OCI-M2 (cell line): Measurements from ENCODE around the gene MAGEA11.
"Not testable (repeated sequence)": the region's sequence is repeated elsewhere in the genome, so short reads cannot be mapped to it uniquely, and the experiment has no call there.

ENCODE experiments used
- DNase-seq: peaks from one replicate; lab custom pipeline; 2025; ENCODE audit not compliant: unreplicated experiment; lab: John Stamatoyannopoulos, UW

The MAGEA11 gene, protein sequence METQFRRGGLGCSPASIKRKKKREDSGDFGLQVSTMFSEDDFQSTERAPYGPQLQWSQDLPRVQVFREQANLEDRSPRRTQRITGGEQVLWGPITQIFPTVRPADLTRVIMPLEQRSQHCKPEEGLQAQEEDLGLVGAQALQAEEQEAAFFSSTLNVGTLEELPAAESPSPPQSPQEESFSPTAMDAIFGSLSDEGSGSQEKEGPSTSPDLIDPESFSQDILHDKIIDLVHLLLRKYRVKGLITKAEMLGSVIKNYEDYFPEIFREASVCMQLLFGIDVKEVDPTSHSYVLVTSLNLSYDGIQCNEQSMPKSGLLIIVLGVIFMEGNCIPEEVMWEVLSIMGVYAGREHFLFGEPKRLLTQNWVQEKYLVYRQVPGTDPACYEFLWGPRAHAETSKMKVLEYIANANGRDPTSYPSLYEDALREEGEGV

DNA sequence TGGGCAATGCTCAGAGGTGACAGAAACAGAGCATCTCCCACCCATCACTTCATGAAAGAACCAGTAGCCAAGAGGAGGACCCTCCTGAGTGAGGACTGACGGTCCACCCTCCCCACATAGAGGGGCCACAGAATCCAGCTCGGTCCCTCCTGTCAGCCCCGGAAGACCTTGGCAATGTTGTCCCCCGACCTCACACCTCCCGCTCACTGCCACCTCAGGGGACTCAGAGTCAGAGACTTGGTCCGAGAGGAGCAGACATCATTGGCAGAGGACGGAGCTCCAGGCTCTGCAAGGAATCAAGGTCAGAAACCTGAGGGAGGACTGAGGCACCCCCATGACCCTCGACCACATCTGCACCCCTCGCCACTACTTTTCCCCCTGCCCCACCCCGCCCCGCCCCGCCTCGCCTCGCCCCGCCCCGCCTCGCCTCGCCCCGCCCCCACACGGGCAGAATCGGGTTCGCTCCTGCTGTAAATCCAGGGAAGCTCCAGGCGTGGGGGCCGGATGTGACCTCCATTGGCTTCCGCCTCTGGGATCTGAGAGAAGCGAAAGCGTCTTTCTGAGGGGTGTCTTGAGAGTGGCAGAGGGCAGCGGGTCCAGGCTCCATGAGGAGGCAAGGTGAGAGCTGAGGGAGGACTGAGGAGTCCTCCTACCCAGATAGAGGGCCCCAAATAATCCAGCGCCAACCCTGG is at the start of gene MAGEA11:
Gene MAGEA11 (plus strand): TSS at position 516 of the 692 bp plus-strand sequence. CDS start 1,100 bp downstream, outside the sequence.
- no peak for DNase-seq

DNA sequence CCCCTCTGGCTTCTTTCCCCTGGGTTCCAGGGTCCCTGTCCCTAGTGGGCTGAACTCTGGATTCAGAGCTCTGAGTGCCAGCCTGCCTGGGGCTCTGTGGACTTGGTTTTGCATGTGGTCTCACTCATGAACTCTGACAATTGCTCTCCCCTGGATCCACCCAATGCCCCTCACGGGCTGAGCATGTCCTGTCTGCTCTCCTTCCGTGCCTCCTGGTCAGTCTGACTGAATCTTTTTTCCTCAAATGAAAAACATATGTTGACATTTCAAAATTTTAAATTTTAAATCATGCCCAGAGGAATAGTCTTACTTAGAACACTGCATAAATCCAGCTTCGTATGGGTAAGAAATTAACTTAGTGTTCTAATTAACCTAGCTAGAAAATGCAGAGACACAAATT is 36.8 kb upstream of the MAGEA11 start:
- not testable (repeated sequence) for DNase-seq

DNA sequence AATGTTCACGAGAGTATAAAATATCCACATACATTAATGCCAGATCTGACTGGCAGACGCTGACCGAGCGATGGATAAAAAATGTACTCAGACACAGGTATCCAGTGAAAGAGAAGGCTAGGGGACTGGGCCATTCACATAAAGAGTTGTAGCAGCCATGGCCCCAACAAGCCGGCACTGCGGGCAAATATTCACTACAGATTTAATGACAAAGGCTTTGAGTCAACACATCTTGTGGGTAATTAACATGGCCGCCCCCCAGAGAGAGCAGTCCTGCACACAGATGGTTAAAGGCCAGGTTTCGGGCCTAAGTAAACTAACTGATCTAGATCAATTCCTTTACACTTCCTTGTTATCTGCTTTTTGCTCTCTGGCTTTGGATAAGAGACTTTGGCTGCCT is 36.3 kb upstream of the MAGEA11 start:
- DNase-seq, result not testable (repeated sequence)

DNA sequence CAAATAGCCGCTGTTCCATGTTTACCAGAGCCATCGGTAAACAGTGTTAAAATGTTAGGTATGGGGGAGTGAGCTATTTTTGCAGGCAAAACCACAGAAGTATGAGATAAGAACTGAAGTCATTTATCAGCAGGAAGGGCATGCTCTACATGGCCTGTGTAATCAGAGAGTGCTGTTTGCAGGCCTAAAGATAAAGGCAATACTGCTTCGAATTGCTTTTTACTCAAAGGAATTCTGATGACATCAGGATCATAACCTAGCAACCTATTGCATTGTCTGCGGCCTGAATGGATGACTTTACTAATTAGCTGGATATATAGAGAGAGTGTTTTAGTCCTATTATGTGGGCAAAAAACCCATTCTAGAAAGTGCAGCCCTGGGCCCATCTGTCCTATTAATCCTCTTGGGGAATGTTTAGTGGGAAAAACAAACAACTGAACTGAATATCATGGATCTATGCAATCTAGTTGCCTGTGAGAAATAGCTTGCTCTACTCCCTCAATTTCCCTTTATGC is 32.6 kb upstream of the MAGEA11 start:
- not testable (repeated sequence) for DNase-seq

DNA sequence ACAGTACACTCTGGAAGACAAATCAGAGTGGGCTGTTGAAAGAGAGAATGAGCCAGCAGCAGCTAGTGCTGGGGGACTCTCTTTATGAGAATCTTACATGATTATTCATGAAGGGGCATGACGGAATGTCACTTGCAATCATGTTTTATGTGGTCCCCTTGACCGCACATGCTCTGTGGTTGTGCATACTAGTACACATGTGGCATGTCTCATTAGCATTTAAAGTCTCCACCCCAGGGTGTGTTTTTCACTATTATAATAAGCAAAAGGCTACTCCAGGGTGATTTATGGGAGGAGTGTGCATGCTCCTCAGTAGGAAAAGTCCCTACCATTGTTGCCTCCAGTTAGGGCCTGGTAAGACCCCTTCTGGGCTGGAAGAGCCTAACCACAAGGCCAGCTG is 30.7 kb upstream of the MAGEA11 start:
- no peak for DNase-seq

DNA sequence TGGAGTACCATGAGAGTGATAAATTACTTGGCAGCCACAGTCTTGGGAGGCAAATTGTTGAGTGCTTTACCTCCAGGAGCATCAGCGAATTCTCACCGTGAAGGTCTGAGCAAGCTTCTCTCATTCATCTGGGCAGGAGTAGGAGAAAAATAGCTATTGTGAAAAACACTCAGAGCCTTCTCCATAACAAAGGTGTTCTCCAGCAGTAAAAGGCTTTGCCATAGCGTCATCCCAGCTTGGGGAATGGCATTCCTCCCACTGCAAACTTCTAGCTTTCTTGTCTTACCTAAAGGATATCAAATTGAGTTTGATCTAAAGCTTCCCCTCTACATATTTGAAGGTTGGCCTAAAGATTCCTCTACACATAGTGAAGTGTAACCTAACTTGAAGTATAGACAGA is 29.8 kb upstream of the MAGEA11 start:
- DNase-seq, result no peak

DNA sequence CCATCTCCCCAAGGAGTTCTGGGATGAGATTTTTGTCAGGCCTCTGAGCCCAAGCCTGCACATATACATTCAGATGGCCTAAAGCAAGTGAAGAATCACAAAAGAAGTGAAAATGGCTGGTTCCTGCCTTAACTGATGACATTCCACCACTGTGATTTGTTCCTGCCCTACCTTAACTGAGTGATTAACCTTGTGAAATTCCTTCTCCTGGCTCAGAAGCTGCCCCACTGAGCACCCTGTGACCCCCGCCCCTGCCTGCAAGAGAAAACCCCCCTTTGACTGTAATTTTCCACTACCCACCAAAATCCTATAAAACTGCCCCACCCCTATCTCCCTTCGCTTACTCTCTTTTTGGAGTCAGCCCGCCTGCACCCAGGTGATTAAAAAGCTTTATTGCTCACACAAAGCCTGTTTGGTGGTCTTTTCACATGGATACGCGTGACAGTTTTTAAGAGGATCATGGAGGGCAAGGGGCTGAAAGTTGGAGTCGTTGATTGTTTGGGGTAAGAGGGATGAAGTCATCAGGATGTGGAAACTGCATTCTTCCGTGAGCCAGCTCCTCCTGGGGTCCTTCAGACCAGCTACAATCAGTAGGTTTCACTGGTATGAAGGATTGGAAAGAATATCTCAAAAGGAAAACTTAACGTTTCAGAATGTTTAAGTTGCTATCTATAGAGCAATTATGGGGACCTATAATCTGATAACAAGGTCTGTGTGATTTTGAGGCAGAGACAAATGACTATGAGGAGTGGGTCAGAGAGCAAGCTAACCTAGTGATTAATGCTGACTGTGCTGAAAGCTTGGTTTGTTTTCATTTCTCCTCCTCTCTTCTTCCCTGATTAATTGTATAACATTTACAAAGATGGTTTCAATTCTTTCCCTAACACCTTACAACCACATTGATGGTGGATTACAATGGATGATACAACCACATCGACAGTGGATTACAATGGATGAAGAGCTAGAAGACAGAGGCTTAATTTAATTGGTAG is 28.6 kb upstream of the MAGEA11 start:
- no peak for DNase-seq

DNA sequence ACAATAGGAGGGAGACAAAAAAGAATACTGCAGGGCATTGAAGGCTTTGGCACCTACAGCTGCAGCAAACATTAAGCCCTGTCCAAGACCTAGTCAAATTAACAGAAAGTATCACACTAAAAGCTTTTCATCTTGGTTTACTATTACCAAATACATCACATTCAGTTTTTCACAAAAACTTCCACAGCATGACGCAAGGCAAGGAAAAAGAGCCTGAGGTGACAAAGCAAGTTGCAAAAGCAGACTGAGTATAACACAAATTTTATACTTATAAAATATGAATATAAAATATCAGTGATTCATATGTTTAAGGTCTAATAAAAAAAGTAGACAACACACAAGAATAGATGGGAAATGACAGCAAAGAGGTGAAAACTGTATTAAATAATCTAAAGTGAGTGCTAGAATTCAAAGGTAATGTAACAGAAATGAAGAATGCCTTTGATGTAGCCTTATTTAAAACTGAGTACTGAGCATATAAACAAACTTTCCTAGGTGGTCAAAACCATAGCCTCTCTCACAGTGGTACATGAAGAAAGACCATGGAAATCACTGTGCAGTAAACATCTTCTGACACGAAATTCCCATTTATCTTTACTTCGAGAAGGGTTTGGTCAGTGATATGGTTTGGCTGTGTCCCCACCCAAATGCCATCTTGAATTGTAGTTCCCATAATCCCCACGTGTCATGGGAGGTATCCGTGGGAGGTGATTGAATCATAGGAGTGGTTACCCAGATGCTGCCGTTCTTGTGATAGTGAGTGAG is 27.7 kb upstream of the MAGEA11 start:
- DNase-seq, result no peak

DNA sequence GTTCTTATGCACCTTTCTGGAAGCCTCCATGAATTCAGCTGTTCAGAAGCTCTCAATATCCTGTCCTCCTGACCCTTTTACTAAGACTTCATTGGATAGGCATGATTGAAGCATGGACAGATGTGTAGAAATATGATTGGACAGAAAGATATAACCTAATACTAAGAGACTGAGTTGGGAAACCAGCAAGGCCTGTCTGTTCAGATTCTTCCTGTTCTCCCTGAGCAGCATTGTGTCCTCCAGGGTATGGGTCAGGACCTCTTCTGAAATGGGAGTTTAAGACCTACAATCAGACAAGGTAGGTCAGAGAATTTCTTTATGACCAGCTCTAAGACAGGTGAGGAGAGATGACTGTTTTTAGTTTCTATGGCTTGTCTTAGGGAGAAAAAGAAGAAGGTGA is 23.9 kb upstream of the MAGEA11 start:
- DNase-seq, result no peak

DNA sequence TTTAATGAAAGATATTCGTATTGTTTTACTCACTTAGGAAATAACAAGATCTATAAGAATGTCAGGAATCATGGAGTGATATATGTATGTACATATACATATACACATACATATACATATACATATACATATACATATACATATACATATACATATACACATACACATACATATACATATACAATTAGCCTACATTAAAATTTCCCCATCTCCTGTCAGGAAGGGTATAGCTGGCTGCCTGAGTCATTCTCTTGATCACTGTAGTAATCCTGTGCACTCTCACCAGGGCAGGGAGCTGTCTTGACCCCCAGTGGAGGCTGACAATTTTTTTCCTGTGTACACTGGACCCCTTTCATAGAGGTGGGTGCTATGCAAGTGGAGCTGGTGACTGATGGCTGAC is 23.3 kb upstream of the MAGEA11 start:
- DNase-seq, result no peak

DNA sequence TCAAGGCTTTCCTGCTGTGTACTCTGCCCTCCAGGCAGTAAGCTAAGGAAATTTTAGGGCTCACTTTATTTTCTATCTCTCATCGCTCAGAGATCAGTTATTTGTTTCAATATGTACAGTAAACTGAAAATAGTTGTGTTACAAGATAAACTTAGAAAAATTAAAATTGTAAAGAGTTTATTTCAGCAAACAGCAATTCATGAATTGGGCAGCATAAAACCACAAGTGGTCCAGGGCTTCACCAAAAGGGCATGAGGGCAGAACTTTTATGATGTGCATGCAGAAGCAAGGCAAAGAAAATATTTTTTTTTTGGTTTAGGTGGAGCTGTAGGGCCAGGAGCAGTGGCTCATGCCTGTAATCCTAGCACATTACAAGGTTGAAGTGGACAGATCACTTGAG is 20.1 kb upstream of the MAGEA11 start:
- no peak for DNase-seq

DNA sequence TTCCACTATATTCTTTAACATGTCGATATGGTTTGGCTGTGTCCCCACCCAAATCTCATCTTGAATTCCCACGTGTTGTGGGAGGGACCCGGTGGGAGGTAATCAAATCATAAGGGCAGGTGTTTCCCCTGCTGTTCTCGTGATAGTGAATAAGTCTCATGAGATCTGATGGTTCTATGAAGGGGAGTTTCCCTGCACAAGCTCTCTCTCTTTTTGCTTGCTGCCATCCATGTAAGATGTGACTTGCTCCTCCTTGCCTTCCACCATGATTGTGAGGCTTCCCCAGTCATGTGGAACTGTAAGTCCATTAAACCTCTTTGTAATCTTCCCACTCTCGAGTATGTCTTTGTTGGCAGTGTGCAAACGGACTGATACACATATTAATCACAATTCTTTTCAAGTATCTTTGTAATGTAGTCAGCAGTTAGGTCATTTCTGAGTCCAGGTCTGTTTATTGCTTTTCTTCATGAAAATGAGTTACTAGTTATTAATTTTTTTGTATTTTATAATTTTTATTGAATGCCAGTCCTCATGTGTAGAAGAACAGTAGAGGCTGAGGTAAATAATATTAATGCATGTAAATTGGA is 19.1 kb upstream of the MAGEA11 start:
- not testable (repeated sequence) for DNase-seq

DNA sequence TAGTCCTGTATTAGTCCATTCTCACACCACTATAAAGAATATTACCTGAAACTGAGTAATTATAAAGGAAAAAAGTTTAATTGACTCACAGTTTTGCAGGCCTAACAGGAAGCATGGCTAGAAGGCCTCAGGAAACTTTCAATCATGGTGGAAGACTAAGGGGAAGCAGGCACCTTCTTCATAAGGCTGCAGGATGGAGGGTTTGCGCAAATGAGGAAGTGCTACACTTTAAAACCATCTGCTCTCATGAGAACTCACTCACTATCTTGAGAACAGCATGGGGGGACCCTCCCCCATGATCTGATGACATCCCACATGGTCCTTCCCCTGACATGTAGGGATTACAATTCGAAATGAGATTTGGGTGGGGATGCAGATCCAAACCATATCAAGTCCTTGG is 12.1 kb upstream of the MAGEA11 start:
- DNase-seq, result no peak

DNA sequence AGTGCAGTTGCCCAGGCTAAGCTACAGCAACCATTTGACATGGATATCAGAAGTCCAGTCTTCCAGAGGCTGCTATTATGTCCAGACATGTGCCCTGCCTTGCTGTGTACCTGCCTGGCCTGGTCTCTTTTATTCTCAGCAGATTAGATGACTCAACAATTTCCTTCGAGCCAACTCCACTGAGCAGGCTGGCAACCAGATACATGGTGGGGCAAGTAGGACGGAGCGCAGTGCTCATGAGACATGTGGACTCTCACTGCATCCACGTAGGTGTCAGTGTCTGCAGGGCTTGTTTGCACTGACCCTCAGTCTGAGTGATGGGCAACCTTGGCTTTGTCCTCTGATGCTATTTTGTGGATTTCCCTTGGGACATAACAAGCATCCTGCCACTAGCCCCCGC is 7.2 kb upstream of the MAGEA11 start:
- no peak for DNase-seq

DNA sequence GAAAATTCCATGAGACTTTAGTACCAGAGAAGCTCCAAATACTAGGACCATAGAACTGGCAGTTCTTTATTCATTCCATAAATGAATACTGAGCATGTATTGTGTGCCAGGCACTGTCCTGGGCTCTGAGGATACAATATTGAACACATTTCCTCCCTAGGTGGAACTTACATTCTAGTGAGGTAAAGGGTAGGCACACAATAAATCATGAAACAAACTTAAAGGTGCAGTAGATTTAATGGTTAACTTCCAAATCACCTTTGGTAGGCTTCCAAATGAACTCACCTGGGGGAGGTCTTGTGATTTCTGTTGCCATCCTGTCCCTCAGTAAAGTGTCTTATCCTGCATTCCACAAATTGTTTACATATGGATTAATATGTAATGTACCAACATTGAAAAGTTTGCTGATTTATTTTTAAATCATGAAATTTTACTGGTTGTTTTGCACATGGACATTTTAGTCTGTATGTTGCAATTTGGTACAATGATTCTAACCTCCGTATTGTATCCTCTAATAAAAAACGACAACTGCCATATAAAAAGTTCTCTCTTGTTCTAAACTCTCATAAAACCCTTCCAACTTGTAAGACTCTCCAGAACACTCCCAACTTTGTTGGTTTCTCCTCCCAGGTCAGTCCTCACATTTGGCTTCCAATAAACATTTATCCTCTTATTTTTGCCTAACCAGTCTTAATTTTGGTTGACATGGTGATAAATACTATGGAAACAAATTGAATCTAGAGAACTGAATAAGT is 4.5 kb upstream of the MAGEA11 start:
- no peak for DNase-seq

DNA sequence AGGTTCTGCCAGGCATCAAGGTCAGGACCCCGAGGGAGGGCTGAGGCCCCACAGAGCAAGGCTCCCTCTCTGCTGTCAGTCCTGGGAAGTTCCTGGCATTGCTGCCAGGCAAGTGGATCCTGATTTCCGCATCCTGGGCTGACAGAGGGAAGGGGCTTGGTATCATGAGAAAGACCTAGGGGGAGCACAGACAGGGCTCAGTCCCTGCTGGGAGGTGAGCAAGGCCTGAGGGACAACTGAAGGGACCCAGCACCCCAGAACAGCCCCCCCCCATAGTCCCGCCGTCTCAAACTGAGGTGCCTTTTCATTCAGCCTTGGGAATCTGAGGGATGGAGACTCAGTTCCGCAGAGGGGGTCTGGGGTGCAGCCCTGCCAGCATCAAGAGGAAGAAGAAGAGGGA is 971 bp downstream of the MAGEA11 start:
- no peak for DNase-seq

DNA sequence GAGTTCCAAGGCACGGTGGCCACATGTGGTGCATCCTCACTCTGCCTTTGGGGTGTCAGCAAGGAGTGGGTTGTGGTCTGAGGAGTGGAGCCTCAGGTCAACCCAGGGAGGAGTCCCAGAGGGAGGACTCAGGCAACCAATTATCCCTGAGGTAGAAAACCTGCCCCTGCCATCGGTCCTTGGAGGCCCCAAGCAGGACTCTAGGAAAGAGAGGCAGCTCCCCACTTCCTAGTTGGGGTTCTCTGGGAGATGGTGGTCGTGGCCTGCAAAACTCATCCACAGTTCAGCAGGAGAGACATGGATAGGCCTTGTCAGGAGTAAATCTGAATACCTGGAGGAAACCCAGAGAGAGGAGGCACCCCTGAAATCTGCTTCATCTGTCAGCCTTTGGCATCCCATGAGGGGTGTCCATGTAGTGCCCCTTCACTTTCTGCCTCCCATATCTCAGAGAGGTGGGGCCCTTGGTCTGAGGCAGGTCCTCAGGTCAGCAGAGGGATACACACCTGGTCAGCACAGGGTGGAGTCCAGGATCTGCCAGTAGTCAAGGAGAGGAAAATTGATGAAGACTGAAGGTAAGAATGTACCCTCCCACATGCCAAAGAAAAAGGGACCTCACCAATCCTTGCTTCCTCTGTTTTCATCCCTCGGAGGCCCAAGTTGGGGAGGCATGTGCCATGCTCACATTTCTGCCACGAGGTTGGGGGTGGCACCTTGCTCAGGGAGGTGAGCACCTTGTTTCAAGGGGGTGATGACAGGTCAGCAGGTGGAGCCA is 1.6 kb downstream of the MAGEA11 start:
- DNase-seq, result no peak

DNA sequence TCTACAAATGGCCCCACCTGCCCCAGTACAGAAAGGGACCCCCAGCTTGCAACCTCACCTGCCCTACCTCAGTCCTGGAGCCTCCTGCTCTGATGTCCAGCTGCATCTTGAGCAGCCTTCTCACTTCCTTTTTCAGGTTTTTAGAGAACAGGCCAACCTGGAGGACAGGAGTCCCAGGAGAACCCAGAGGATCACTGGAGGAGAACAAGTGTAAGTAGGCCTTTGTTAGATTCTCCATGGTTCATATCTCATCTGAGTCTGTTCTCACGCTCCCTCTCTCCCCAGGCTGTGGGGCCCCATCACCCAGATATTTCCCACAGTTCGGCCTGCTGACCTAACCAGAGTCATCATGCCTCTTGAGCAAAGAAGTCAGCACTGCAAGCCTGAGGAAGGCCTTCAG is 3.6 kb downstream of the MAGEA11 start:
- DNase-seq, result no peak
